ENCODE measurements around the gene BAIAP3.
"Not testable (repeated sequence)": the region's sequence is repeated elsewhere in the genome, so short reads cannot be mapped to it uniquely, and the experiment has no call there.

BAIAP3 gene

DNA sequence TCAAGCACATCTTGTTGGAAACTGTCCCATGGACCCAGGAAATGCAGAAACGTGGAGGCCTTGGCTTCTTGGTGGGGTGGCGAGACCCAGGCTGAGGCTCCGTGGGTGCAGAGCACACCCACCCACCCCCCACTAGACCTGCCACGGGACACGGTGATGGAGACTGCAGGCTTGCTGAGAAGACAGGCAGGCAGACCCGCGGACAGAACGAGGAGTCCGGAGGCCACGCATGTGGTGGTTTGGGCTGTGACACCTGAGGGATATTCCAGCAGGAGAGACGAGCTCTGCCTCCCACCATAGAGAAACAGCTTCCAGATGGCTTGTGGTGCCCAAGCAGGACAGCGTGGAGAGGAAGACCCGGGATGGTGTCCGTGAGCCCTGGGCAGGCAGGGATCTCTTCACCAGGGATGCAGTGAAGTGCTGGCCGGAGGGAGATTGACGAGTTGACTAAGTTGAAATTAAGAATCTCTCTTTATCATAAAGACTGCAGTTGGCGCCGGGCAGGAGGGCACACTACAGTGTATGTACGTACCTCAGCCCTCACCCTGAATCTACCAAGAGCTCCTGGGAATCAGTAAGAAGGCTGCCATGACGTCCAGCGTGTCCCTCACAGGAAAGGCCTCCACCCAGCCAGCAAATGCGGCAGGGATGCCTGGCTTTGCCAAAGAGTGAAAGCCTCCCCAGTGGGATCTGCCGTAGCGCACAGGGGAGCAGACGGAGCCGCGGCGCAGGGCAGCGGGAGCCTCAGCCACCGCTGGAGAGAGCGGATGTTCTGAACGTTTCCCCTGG, 15.8 kb upstream of the BAIAP3 start:
- no peak for DNase-seq

DNA sequence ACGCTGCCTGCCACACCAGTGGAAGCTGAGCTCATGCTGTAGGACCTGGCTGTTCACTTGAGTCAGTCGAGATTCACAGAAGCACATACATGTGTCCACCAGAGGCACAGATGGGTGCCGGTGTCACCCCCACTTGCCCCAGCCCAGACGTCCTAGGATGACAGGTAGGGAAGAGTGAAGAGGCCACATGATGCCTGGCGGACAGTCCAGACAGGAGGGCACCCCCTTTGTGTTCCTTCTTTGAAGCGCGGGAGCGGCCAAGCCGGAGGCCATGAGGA, 15.2 kb upstream of the BAIAP3 start:
- no peak for DNase-seq

DNA sequence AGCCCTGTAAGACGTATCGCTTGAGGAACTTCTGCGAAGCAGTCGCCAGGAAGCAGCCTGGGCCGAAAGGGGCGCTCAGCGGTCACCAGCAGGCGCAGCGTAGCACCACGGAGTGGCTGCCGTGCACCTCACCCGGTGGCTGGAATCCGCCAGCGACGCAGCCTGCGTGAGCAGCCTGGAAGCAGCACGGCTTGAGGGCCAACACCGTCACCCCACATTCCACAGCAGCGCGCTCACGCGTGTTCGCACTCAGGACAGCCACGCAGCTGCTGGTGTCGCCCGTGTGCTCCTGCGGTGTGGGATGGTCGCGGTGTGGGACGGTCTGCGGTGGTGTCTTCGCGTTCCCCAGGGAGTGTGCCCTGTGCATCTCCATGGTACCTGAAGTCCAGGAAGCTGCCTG, 14.4 kb upstream of the BAIAP3 start:
- DNase-seq: no peak

DNA sequence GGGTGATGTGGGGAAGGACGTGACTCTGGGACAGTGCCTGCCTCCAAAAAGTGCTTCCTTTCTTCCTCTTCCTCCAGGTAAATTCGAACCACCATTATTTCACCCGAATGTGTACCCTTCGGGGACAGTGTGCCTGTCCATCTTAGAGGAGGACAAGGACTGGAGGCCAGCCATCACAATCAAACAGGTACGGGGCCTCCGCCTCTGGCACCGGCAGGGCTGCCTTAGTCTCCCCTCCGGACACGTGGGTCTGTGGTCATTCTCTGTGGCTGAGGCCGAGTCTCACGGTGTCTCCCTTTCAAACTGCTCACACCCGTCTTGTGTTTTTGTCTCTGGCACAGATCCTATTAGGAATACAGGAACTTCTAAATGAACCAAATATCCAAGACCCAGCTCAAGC, 13.3 kb upstream of the BAIAP3 start:
- no peak for DNase-seq

DNA sequence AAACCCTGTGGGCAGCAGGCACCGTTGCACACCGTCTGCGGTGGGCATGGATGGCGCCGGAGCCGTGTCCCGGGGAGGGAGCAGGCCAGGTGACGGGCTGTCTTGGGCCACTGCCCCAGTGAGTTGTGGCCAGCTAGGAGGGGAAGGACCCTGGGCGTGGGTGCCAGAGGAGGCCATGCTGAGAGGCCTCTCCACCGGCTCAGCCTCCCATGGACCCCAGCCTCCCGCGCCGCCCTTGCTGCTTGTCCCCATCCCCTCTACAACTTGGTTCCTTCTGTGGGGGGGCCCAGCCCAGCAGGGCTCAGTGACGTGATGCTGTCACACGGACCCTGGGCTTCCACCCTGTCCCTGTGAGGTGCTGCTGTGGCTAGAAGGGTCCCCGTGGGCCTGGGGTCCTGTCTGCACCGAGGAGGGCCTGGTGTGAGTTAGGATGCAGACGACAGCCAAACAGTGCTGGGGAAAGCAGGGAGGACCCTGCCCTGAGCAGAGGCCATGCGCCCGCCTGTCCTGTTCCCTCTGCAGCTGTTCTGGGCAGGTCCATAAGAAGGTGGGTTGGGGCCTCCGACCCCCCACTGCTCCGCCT, 12.7 kb upstream of the BAIAP3 start:
- no peak for DNase-seq

DNA sequence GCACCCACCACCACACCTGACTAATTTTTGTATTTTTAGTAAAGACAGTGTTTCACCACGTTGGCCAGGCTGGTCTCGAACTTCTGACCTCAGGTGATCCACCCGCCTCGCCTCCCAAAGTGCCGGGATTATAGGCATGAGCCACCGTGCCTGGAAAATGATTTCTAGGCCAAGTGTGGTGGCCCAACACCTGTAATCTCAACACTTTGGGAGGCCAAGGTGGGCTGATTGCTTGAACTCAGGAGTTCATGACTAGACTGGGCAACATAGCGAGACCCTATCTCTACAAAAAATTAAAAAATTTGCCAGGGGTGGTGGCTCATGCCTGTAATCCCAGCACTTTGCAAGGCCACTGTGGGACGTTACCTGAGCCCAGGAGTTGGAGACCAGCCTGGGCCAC, 11.0 kb upstream of the BAIAP3 start:
- no peak for DNase-seq

DNA sequence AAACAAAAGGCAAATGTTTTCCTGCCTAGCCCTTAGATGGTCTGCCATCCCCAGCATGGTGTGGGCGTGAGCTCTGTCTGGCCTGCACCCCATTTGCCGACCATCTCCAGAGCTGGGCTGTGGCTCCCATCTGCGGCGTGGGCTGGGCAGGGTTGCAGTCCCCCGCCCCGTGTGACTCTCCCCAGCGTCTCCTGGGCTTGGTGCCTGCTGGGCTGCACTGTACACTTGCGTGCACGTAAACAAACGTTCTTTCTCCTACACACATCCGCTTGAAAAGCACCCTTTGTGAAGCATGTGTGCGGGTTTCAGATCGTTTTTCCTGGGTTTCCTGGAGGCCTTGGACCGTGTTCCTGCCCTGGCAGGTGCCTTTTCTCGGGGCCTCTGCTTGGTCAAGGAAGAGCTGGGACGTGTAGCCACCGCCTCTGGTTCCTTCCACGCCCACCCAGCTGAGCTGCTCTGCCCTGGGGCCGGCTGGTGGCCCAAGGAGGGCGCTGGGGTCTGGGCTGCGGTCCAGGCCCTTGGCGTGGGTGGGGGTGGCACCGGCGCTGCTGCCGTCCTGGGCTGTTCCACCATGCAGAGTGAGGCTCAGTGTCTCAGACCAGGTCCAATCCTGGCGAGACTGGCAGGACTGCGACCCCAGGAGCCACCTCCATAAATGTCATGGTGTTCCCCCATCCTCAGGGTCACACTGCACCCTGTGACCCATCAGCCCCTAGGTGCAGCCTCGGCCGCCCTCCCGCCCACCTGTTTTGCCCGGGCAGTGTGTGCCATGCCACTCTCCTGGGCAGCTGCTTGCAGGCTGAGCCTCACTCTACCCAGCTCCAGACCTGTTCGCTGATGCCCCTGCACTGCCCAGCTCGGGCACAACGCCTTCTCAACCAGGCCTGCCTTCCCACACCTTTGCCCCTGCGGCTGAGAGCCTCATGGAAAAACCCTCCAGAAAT, 9.9 kb upstream of the BAIAP3 start:
- DNase-seq: no peak

DNA sequence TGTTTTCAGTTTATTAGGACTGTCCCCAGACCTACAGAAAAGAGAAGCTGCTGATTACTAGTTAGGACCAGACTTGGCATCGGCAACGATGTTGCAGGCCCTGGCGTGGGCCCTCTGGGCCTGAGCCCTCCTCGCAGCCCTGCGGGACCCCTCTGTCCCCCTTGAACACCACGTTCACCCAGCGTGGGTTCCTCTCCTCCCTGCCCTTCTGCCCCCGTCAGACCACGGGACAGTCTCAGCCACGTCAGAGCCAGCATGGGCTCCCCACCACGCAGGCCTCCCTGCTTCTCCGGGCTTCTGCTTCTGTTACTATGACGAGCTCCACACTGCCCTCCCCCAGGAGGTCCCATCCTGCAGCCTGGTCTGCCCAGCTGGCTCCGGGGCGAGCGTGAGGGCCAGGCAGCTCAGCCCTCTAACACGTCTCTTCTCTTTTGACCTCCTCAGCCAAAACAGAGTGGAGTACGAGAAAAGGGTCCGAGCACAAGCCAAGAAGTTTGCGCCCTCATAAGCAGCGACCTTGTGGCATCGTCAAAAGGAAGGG, 9.1 kb upstream of the BAIAP3 start:
- no peak for DNase-seq

DNA sequence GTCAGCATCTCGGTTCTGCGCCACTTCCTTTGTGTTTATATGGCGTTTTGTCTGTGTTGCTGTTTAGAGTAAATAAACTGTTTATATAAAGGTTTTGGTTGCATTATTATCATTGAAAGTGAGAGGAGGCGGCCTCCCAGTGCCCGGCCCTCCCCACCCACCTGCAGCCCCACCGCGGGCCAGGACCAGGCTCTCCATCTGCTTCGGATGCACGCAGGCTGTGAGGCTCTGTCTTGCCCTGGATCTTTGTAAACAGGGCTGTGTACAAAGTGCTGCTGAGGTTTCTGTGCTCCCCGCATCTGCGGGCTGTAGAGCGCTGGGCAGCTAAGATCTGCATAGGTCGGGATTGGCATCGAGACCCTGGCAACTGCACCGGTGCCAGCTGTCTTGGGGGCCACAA, 8.2 kb upstream of the BAIAP3 start:
- no peak for DNase-seq

DNA sequence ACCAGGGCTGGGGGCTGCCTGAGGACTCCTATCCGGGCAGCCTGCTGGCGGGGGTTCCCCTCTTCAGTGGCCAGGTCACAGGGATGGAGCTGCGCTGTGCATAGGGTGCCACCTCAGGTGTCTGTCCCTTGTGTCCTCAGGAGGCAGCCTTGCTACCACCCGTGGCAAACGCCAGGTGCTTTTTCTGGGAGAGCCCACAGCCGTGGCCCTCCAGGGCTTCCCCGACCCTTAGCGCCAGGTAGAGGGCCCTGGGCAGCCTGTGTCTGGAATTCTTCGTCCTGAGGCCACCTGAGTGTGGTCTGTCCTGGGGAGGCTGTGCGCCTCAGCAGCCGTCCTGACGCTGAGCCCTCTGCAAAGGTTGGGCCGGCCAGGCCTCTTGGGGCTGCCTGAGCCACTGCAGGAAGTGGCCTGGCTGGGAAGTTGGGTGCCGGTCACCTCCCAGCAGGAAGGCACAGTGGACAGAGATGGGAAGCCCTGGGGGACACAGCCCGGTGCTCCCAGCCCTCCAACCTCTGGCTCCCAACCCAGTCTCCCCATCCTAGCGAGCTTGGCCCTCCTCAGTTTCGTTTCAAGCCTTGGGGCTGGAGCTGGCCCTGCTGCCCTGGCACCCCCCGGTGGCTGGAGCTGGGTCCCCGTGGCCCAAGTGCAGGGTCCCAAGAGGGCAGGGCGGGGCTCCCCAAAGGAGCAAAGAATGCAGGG, 7.6 kb upstream of the BAIAP3 start:
- DNase-seq: no peak

DNA sequence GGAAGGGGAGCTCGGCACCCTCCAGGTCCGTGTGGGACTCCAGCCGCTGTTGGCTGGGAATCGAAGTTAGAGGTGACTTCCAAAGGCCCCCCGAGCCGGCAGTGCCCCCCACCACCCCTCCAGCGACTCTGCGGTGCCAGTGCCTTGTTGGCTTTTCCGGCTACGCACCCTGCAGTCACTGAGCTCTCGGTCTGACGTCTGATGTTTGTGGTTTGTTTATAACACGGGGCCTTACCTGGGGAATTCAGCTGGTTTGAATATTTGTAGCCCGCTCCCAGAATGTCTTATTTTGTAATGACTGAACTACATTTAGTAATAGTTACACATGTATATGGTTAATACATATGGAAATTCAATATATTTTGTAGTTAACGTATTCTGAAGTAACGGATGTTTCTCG, 7.1 kb upstream of the BAIAP3 start:
- no peak for DNase-seq

DNA sequence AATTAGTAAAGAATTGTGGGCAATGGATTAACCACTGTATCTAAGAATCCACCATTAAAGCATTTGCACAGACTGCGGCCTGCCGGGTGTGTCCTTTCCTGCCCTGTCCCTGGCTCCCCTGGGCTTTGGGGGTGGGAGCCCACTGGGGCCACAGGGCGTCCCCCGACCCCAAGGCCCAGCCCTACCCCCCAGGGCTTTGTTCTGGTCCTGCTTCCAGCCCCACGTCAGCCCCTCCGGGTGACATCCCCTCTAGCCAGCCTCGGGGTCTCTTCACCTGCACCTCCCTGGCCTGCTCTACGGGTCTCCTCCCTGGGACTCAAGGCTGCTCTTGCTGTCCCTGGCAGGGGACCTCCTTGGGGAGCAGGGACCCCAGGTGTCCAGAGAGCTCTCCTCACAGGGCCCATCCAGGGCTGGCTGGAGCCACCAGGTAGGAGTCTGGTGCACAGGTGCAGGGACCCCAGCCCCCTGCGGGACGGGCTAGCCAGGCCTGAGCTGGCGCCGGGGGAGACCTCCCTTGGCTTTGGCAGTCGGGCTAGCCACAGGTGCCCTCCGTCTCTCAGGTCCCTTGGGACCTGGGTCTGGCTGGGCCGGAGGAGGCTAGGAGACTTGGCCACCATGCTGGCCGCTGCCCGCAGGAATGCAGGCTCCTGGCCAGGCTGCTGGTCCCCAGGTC, 6.4 kb upstream of the BAIAP3 start:
- DNase-seq: no peak

DNA sequence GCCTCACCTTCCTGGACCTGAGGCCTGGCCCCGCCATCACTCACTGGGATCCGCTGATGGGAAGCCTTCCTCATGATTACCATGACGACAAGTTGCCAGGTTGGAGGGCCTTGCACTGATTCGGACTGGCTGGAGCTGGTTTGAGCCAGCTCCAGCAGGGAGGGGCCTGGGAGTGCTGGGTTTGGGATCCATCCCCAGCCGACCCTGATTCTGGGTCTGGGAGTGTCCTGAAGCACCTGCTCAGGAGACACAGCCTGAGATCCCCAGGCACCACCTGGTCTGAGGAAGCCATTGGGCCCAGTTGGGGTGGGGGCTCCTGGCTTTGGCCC, 5.9 kb upstream of the BAIAP3 start:
- no peak for DNase-seq

DNA sequence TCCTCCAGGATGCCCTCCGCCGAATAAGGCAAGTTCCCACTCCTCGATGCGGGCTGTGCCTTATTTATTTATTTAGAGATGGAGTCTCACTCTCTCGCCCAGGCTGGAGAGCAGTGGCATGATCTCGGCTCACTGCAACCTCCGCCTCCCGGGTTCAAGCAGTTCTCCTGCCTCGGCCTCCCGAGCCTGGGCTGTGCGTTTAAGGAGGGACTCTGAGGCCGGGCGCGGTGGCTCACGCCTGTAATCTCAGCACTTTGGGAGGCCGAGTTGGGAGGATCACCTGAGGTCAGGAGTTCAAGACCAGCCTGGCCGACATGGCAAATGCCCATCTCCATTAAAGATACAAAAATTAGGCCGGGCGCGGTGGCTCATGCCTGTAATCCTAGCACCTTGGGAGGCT, 5.3 kb upstream of the BAIAP3 start:
- not testable (repeated sequence) for DNase-seq

DNA sequence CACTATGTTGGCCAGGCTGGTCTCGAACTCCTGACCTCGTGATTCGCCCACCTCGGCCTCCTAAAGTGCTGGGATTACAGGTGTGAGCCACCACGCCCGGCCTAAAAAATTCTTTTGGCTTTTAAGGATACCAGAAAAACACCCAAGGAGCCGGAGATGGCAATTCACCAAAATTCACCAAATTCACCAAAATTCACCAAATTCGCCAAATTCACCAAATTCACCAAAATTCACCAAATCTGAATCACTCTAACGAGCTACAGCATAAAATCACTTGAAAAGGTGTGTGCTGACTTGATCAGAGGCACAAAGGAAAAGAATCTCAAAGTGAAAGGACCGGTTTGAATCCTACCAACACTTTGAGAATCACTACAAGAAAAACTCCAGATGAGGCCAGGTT, 4.5 kb upstream of the BAIAP3 start:
- not testable (repeated sequence) for DNase-seq

DNA sequence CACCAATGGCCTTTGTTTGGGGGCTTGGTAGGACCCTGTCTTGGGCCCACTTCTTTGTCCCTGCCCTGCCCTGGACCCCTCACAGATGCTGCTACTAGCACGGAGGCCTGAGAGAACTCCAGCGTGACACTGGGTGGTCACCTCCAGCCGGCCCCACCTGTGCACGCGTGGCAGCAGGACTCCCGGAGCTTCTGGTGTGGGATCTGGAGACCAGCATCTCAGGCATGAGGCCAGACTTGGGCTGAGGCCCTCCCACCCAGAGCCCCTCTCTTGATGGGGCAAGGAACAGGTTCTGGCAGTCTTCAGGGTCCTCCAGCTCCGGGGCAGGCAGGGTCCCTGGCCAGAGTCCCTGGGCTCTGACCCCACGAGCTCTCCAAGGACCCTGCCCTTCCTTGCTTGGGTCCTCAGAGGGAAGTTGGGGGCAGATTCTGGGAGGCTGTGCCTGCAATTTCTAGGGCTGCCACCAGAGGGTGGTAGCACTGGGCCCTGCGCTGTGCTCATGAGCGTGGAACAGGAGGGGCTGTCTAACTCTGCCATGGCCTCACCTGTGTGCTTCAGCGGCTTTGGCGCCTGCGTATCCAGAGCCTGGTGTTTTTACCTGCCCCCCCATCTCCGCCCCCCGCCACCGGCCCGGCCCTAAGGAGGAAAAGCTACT, 3.1 kb upstream of the BAIAP3 start:
- no peak for DNase-seq

DNA sequence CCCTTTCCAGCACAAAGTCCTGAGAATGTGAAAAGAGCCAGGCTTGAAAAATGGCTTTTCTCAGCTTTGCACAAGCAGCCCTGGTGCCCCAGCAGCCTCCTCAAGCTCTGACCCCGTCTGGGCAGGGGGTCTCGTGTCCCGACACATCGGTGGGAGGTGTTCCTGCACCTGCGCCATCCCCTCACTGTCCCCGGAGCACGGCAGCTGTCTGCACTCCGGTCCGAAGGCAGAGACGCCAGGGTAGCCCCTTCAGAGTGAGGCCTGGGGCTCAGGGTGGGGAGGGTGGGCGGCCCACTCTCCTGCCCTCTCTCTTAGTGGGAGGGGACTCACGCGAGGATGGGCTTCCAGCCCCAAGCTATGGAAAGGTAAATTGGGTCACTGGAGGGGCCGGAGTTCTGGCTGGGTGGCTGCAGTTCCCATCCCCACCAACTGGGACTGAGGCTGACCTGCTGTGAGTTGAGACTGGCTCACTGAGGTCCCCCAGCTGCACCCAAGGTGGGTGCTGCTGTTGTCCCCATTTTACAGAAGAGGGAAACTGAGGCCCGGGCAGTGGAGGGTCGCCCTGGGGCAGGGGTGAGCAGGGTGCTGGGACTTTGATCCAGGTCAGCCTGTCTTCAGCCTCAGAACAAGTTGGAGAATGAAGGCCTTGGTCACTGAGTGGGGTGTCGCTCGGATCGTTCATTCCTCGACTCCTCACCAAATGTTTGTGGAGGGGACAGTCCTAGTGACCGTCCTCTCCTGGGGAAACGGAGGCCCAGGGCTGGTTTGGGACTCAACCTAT, 2.3 kb upstream of the BAIAP3 start:
- no peak for DNase-seq

DNA sequence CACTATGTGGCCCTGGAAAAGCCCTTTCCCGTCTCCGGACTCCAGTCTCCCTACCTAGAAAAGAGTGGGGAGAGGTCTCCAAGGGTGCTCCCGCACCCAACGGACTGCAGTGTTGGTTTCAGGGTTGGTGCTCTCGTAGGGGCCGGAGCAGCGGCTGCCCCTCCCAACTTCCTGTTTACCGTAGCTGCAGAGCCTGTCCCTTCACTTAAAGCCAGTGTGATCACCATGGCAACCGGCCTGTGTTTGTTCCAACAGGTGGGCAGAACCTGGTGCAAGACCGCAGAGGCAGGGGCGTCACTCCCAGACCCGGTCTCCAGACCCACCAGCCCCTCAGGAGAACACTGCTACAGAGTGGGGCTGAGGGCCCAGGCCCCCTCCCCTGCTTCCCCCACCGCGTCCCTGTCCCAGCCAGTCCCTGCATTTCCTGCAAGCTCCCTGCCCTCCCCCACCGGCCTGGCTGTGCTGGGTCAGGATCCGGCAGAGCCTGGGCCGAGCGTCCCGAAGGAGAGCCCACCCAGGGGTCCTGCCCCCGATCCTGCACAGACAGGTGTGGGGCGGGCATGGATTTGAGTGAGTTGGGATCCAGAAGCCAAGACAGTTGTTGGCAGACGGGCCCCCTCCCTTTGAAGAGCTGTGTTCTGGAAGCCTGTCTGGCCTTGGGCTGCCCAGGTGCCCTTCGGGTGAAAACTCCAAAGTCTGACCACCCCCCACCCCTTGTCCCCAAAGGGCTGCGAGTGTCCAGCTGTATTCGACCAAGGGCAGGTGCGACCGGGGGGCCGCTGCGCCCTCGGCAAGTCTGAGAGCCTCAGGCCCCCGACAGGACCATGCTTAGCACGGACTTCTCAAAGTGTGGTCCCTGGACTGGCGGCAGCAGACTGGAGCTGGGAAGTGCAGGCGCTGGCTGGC, 1.5 kb upstream of the BAIAP3 start:
- DNase-seq: no peak

DNA sequence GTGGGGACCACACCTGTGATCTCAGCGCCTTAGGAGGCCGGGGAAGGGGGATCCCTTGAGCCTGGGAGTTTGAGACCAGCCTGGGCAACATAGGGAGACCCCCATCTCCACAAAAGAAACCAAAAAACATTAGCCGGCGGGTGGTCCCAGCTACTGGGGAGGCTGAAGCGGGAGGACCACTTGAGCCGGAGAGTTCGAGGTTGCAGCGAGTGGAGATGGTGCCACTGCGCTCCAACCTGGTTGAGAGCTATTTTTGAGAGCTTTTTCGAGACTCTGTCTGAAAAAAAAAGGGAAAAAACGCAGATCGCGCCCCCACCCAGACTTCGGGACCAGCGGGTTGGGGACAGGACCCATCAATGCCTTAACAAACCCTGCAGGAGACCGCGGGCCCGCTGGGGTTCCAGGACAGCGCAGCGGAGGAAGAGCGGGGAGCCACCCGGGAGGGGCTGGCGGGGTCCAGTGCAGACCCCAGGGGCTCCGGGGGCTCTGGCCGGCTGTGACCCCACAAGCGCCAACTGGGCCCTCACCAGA, 762 bp upstream of the BAIAP3 start:
- no peak for DNase-seq
